ENCODE results near the gene UGT2B28.
"Not testable (repeated sequence)": the region's sequence is repeated elsewhere in the genome, so short reads cannot be mapped to it uniquely, and the experiment has no call there.

DNA sequence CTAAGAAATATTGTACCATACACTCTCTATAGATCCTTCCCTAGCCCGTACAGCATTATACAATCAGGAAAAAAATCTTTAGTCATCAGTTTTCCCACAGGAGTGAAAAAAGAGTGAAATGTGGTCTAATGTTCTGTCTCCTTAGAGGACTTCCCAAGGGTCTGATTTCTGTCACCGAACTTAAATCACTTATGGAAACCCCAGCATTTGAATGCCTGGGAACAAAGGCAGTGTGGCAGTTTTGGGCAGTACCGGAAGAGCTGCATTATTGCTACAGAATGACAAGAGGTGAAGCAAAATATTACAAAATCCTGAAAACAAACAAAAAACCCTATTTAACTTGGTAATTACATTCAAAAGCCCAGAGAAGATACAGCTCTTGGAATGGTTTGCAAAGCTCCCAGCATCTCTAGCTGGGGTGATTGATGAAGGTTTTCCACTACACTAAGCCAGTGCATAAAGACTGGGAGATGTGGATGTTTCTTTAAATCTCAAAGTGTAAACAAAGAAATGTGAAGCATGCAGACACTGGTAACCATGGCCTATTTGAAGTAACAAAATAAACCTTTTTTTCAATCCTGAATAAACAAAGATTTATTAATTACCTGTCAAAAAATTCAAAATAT, 27.0 kb upstream of the UGT2B28 start:
- not testable (repeated sequence) for TF ChIP-seq EZH2 (IDR thresholded peaks at IDR 0.05); POLR2AphosphoS5 (IDR thresholded peaks at IDR 0.05; ENCODE audit: borderline replicate concordance, low read depth, low read length)

All from SK-N-MC (cell line).